OCI-LY7 (cell line): ENCODE results near the gene SETD4.

Source experiments
- EZH2phosphoT487 ChIP-seq: fragments of 200-600 bp; sonication (generic); IDR thresholded peaks from 2 replicates; pipeline ENCODE4 v1.6.1; 2018; ENCODE audit warnings: low read depth, borderline replicate concordance, mild to moderate bottlenecking, mixed run types, antibody characterized with exemption, low read length, moderate library complexity, mixed read lengths
- TF ChIP-seq, protein P1 (sequence below): fragments of 200-600 bp; sonication (generic); conservative IDR thresholded peaks from 2 replicates; pipeline ENCODE4 v1.5.1; 2014; ENCODE audit warnings: mild to moderate bottlenecking, antibody characterized with exemption, low read length, moderate library complexity, mixed read lengths

DNA sequence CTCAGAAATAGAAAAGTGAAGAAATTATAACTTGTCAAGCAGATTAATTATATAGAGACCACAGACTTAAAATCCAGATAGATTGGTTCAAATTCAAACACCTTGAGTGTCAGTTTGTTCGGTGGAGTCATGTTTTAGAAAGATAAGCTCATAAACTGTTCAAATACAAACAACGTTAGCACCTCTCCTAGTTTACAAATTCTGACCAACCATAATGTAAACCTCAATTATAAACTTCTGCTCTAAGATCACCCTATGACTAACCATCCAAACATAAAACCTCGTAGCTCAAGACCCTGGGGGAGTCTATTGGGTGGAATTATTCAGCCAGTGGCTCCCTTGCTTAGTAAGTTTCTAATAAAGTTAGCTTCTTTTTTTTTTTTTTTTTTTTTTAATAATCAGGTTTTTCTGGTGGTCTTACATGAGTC is 21.9 kb upstream of the SETD4 start:
- TF ChIP-seq, protein P1, sequence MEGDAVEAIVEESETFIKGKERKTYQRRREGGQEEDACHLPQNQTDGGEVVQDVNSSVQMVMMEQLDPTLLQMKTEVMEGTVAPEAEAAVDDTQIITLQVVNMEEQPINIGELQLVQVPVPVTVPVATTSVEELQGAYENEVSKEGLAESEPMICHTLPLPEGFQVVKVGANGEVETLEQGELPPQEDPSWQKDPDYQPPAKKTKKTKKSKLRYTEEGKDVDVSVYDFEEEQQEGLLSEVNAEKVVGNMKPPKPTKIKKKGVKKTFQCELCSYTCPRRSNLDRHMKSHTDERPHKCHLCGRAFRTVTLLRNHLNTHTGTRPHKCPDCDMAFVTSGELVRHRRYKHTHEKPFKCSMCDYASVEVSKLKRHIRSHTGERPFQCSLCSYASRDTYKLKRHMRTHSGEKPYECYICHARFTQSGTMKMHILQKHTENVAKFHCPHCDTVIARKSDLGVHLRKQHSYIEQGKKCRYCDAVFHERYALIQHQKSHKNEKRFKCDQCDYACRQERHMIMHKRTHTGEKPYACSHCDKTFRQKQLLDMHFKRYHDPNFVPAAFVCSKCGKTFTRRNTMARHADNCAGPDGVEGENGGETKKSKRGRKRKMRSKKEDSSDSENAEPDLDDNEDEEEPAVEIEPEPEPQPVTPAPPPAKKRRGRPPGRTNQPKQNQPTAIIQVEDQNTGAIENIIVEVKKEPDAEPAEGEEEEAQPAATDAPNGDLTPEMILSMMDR = no peak
- no peak for TF ChIP-seq EZH2phosphoT487
